Epithelial cell of esophagus (primary cell): ENCODE results near the gene APP.
"Not testable (repeated sequence)": the region's sequence is repeated elsewhere in the genome, so short reads cannot be mapped to it uniquely, and the experiment has no call there.

Experiments used
- DNase-seq: peaks from one replicate; pipeline ENCODE4 v3.0.0; 2010; ENCODE audit warnings: low read depth
- H3K4me3 ChIP-seq: 2 replicates; pipeline ENCODE4 v1.5.1; 2011; ENCODE audit warnings: mild to moderate bottlenecking, low read length, control low read depth
- TF ChIP-seq, protein P1 (sequence below): IDR thresholded peaks from 2 replicates; pipeline ENCODE4 v1.5.1; 2011; ENCODE audit warnings: low read depth, mild to moderate bottlenecking, low read length, control low read depth, inconsistent platforms; ENCODE audit not compliant: insufficient read depth; ENCODE audit errors: missing control alignments

APP gene

DNA sequence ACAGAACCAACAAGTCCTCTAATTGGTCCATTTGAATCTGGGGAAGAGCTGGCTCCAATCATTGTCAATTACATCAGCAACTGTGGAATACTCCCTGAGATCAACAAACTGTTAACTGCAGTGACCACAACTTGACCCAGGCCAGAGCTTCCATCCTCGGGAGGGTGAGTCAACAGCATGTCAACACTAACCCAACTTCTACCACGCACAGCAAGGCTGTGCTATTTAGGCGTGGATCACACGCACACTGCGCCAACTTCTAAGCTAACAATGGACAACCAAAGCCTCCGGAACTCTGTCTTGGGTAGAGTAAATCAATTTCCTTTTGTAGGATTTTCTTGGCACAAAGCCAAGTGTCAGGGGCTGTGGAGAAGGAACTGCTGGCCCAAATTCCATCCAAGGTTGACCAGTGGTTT lies 30.4 kb downstream of the APP start:
- DNase-seq, result peak; percentile 73
- TF ChIP-seq, protein P1, sequence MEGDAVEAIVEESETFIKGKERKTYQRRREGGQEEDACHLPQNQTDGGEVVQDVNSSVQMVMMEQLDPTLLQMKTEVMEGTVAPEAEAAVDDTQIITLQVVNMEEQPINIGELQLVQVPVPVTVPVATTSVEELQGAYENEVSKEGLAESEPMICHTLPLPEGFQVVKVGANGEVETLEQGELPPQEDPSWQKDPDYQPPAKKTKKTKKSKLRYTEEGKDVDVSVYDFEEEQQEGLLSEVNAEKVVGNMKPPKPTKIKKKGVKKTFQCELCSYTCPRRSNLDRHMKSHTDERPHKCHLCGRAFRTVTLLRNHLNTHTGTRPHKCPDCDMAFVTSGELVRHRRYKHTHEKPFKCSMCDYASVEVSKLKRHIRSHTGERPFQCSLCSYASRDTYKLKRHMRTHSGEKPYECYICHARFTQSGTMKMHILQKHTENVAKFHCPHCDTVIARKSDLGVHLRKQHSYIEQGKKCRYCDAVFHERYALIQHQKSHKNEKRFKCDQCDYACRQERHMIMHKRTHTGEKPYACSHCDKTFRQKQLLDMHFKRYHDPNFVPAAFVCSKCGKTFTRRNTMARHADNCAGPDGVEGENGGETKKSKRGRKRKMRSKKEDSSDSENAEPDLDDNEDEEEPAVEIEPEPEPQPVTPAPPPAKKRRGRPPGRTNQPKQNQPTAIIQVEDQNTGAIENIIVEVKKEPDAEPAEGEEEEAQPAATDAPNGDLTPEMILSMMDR, result no peak

DNA sequence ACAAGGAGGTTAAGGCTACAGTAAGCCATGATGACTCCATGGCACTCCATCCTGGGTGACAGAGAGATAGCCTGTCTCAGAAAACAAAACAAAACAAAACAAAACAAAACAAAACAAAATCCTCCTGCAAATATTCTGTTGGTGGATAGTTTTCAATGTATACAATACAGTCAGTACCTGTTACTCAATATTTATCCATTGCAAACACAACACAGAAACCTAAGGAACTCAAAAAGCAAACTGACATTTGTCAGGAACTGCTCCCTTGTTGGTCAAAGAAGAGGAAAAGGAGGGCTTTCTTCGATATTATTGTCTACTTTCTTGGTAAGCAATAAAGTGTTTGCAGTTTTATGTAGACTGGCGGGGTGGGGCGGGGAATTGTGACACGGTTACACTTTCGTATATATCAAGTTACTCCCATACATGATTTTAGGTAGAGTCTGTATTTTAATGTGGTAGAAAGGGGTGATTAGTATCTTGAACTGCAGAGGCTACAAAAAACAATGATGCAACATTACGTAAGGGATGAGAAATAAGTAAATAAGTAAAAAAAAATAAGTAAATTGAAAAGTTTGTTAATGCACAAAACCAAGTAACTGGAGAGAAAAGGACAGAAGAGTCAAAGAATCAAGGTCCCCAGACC lies 31.8 kb downstream of the APP start:
- TF ChIP-seq, protein P1, result no peak
- no peak for DNase-seq
- H3K4me3 ChIP-seq, result no peak overlapping the region

More for the DNA sequence above, 30.4 kb downstream of the APP start:
- H3K4me3 ChIP-seq, result no peak overlapping the region

DNA sequence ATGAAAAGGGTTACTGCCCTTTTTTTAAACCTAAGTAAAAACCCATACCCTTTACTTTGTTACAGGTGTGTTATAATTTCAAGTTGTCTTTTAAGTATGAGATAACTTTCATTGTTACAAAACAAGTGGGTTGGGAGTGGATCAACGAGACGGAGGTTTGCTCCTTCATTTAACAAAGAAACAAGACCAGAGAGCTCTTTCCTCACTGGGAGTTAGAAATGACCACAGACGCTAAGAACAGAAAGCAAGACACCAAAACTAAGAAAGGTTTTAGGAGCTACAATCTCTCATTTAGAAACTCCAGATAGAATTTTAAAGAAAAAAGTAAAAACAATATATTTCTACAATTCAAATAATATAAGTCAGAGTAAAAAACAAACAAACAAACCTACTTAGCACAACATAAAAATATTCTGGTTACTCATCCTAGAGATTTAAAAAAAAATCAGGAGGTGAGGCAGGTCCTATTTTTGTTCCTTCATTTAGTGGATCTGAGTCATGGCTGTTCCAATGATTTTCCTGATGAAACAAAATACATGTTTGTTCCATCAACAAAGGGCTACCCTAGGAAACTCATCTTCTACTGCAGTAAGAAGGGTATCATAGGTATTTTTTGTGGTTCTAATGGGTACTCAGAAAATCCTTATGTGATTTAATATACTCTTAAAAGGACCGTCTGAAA lies 33.0 kb downstream of the APP start:
- H3K4me3 ChIP-seq, result no peak overlapping the region
- TF ChIP-seq, protein P1, result no peak
- peak; percentile 54 for DNase-seq

DNA sequence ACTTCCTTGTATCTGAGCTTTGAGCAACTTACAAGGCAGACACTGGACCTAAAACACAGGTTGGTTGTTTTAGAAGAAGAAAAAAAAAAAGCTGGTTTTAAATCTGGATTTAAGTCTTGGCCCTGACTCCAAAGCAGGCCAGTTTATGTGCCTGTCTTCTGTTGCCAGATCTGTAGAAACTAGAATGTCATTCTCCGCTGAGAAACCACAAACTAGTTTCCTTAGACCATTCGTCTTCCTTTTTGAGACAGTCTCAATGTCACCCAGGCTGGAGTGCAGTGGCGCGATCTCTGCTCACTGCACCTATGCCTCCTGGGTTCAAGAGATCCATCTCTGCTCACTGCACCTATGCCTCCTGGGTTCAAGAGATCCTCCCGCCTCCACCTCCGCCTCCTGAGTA lies 33.9 kb downstream of the APP start:
- TF ChIP-seq, protein P1, result no peak
- no peak overlapping the region for H3K4me3 ChIP-seq
- DNase-seq, result no peak

DNA sequence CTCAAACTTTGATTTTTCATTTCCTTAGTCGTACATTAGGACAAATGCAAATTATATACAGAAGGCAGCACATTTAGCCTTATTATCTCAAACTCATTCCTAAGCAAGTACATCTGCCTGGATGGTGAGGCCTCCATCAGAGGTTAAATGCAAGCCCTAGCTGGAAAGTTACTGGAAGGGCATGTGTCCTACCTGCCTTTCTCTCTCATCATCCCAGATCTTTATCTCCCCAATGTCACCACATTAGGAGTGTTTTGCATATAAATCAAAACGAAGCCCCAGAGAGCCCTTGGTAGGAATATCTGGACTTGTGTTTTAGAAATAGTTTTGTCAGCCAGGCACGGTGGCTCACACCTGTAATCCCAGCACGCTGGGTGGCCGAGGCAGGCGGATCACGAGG lies 35.0 kb downstream of the APP start:
- no peak overlapping the region for H3K4me3 ChIP-seq
- TF ChIP-seq, protein P1, result no peak
- no peak for DNase-seq

DNA sequence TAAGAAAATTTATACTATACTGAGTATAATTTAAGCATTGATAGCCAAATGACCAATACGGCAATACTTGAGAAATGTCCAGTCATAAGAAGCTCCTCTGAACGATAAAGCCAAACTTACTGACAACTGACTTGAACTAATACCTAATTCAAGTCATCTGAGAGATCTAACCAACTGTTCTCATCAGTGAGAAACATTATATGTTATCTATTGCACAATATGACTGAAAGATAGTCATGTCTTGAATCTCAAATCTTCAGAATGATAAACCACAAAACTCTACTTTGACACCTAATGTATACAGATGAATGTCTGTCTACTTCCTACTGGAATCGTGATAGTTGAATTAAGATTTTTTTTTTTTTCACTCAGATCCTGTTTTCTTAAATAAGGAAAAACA lies 39.0 kb downstream of the APP start:
- no peak for DNase-seq
- no peak overlapping the region for H3K4me3 ChIP-seq
- TF ChIP-seq, protein P1, result no peak

DNA sequence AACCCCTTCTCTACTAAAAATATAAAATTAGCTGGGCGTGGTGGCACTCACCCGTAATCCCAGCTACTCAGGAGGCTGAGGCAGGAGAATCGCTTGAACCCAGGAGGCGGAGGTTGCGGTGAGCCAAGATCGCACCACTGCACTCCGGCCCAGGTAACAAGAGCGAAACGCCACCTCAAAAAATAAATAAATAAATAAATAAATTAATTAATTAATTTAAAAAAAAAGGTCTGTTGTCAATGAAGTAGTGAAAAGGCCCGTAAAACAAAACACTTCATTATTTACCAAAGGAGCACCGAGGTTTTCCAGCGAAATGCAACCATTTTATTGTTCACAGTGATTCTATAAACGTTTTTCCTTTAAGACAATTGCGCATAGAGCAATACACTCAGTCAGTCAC lies 39.5 kb downstream of the APP start:
- DNase-seq, H3K4me3 ChIP-seq: not testable (repeated sequence)
